NCI-H460 (cell line): ENCODE measurements around the gene LMX1A. TPM values are rescaled to one million over a fixed set of nuclear protein-coding genes. Genes with fewer than 3 reads are reported as not detected.

Experiments
- DNase-seq: peaks from one replicate; pipeline ENCODE4 v3.0.0-alpha.2; 2016; ENCODE audit warnings: low read depth; ENCODE audit errors: extremely low read depth
- total RNA-seq: library from RNA; depleted of rRNA; stranded (reverse); fragments of >200 nt; shearing (Covaris generic); gene quantifications from 2 replicates; pipeline ENCODE4 v1.2.3, GENCODE V29; 2014

The LMX1A gene
- total RNA-seq, 1 experiment from 2014 or later = not detected

GRCh38 chr1:165228111-165228655 is 128.3 kb downstream of the LMX1A start:
- no peak for DNase-seq

GRCh38 chr1:165226326-165226725 is 130.2 kb downstream of the LMX1A start:
- DNase-seq = no peak

- DNase-seq = no peak
Observed at GRCh38 chr1:165225650-165226049, 130.9 kb downstream of the LMX1A start.

GRCh38 chr1:165225062-165225461 is 131.5 kb downstream of the LMX1A start:
- DNase-seq = no peak

- DNase-seq = no peak
Observed at GRCh38 chr1:165224504-165224903, 132.0 kb downstream of the LMX1A start.

GRCh38 chr1:165222580-165222979 is 133.9 kb downstream of the LMX1A start:
- no peak for DNase-seq

- DNase-seq = no peak
Observed at GRCh38 chr1:165218731-165219130, 137.8 kb downstream of the LMX1A start.

- no peak for DNase-seq
Observed at GRCh38 chr1:165217958-165218357, 138.6 kb downstream of the LMX1A start.

- no peak for DNase-seq
Observed at GRCh38 chr1:165216254-165216653, 140.3 kb downstream of the LMX1A start.

- DNase-seq = no peak
Observed at GRCh38 chr1:165215676-165216075, 140.8 kb downstream of the LMX1A start.

- DNase-seq = no peak
Observed at GRCh38 chr1:165212229-165212628, 144.3 kb downstream of the LMX1A start.

GRCh38 chr1:165207853-165208515 is 148.5 kb downstream of the LMX1A start:
- no peak for DNase-seq

- no peak for DNase-seq
Observed at GRCh38 chr1:165205145-165205544, 151.4 kb downstream of the LMX1A start.

- DNase-seq = no peak
Observed at GRCh38 chr1:165204548-165204947, 152.0 kb downstream of the LMX1A start.

- no peak for DNase-seq
Observed at GRCh38 chr1:165191087-165191486, 165.4 kb downstream of the LMX1A start.

- DNase-seq = no peak
Observed at GRCh38 chr1:165189913-165190312, 166.6 kb downstream of the LMX1A start.

GRCh38 chr1:165189011-165189410 is 167.5 kb downstream of the LMX1A start:
- no peak for DNase-seq

GRCh38 chr1:165187031-165188009 is 169.2 kb downstream of the LMX1A start:
- no peak for DNase-seq

GRCh38 chr1:165185161-165185889 is 171.2 kb downstream of the LMX1A start:
- DNase-seq = no peak

- DNase-seq = no peak
Observed at GRCh38 chr1:165182975-165183374, 173.5 kb downstream of the LMX1A start.

GRCh38 chr1:165179306-165179705 is 177.2 kb downstream of the LMX1A start:
- no peak for DNase-seq
